BLaER1 treated with 17β-estradiol and CSF1 and Interleukin-3, amounts not matched to agents 10 nM and 100 nM (cell line): Measurements from ENCODE around the gene CDH23.

Experiments
- H3K27ac ChIP-seq, 11 experiments: shearing (Covaris generic); formaldehyde crosslinking; 2 replicates each; pipeline ENCODE4 v1.8.1; 2022
- H3K27me3 ChIP-seq, 11 experiments: shearing (Covaris generic); formaldehyde crosslinking; 2 replicates each; pipeline ENCODE4 v1.8.1; 2022
- H3K36me3 ChIP-seq, 11 experiments: shearing (Covaris generic); formaldehyde crosslinking; 2 replicates each; pipeline ENCODE4 v1.8.1; 2022
- H3K4me1 ChIP-seq, 10 experiments: shearing (Covaris generic); formaldehyde crosslinking; 2 replicates each; pipeline ENCODE4 v1.8.1; 2022
- H3K4me2 ChIP-seq, 11 experiments: shearing (Covaris generic); formaldehyde crosslinking; 2 replicates each; pipeline ENCODE4 v1.8.1; 2022
- H3K4me3 ChIP-seq, 10 experiments: shearing (Covaris generic); formaldehyde crosslinking; 2 replicates each; pipeline ENCODE4 v1.8.1; 2022
- H3K9ac ChIP-seq, 11 experiments: shearing (Covaris generic); formaldehyde crosslinking; 2 replicates each; pipeline ENCODE4 v1.8.1; 2022
- H3K9me3 ChIP-seq, 11 experiments: shearing (Covaris generic); formaldehyde crosslinking; replicated peaks in 1 of 11; 2 replicates each; pipeline ENCODE4 v1.8.1; 2022
- H4K20me1 ChIP-seq, 11 experiments: shearing (Covaris generic); formaldehyde crosslinking; 2 replicates each; pipeline ENCODE4 v1.8.1; 2022
- Cebpa-rat ChIP-seq, 11 experiments: shearing (Covaris generic); IDR thresholded peaks; 2 replicates each; pipeline ENCODE4 v1.8.1; 2022

CDH23 gene

GRCh38 chr10:71713135-71714030 lies 316.7 kb downstream of the CDH23 start:
- peak in 2 of 11 experiments; percentile 27 to 53; a peak in 2 of 22 replicates for TF ChIP-seq Cebpa-rat (IDR thresholded peaks at IDR 0.05)
- H3K4me3 ChIP-seq: peak overlapping the region; percentile 11 to 63 (median 51); a peak in 18 of 20 replicates
- no peaks in the 10 kb centered on the region for H3K27me3 ChIP-seq
- peaks cover 86 to 100% (median 97%) of the 10 kb centered on the region in 10 experiments for H3K4me1 ChIP-seq
- H3K9ac ChIP-seq: peak overlapping the region; percentile 72 to 89 (median 84)
- no peaks in the 10 kb centered on the region for H4K20me1 ChIP-seq
- H3K9me3 ChIP-seq: no peaks in the 10 kb centered on the region
- H3K36me3 ChIP-seq: no peaks in the 10 kb centered on the region
- peak overlapping the region; percentile 88 to 99 (median 94) for H3K27ac ChIP-seq
- peak overlapping the region; percentile 87 to 99 (median 94) for H3K4me2 ChIP-seq

DNA sequence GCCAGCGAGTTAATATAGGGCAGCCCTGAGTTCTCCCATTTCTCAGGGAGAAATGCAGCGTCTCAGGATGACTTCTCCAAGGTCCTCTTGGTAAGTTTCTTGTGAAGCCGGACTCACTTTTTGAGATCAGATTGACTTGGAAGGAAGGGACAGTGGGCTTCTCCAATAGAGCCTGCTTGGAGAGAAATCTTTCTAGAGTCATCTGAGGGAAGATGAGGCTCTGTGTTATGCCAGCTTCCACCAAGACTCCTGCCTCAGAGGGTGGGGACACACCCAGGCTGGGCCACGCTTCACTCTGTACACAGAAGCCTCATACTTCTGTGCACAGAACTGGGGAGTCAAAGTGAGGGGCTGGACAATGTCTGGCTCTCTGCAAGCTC lies 317.3 kb downstream of the CDH23 start:
- H3K4me2 ChIP-seq: peak overlapping the region; percentile 87 to 99 (median 94)
- no peaks in the 10 kb centered on the region for H3K27me3 ChIP-seq
- H3K36me3 ChIP-seq: no peaks in the 10 kb centered on the region
- no peaks in the 10 kb centered on the region for H3K9me3 ChIP-seq
- no peak for TF ChIP-seq Cebpa-rat (IDR thresholded peaks at IDR 0.05)
- H3K27ac ChIP-seq: peak overlapping the region; percentile 88 to 99 (median 94)
- peak overlapping the region; percentile 72 to 89 (median 84) for H3K9ac ChIP-seq
- no peaks in the 10 kb centered on the region for H4K20me1 ChIP-seq
- H3K4me1 ChIP-seq: peaks cover 84 to 100% (median 91%) of the 10 kb centered on the region in 10 experiments
- H3K4me3 ChIP-seq: peak overlapping the region; percentile 11 to 63 (median 51); a peak in 19 of 20 replicates

DNA sequence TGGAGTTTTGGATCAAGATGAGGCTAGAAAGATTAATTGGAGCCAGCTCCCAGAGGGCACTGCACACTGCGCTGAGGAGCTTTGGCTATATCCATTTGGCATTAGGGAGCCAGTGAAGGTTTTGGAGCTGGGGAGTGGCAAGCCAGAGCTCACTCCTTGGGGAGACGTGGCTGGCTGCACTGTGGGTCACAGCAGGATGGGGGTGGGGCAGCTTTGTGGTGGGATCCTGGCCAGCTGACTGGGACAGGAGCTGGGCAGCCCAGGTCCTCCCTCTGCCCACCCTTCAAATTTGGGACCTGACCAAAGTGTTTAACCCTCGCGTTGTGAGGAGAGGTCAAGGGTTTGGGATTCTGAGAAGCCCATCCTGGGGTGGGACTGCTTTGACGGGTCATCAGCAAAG lies 317.9 kb downstream of the CDH23 start:
- Histone ChIP-seq H3K4me2 (peak overlapping the region; percentile 87 to 99 (median 94)), H3K9ac (peak overlapping the region; percentile 72 to 89 (median 84)), H4K20me1 (no peaks in the 10 kb centered on the region), H3K9me3 (no peaks in the 10 kb centered on the region), H3K36me3 (no peaks in the 10 kb centered on the region), H3K27me3 (no peaks in the 10 kb centered on the region), H3K27ac (peak overlapping the region; percentile 88 to 99 (median 94)), H3K4me3 (peak overlapping the region; percentile 11 to 63 (median 51); a peak in 17 of 20 replicates), H3K4me1 (peaks cover 82 to 100% (median 90%) of the 10 kb centered on the region in 10 experiments)
- no peak for TF ChIP-seq Cebpa-rat (IDR thresholded peaks at IDR 0.05)

DNA sequence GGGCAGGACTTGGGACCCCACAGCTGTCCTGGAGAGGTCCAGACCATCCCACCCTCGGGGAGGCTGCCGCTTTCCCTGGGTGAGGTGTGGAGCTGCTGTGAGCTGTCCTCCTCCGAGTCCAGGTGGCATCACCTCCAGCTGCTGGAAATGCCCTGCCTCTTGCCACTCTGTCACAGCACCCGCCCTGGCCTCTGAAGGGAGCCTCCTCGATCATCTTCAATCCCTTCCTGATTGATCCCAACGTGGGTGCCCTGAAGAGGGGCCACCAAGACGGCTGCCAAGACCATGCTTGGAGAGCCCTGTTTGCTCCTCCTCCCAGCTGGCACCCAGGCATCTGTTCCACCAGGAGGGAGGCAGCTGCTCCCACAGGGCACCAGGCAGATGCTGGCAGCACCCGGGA lies 318.3 kb downstream of the CDH23 start:
- TF ChIP-seq Cebpa-rat (IDR thresholded peaks at IDR 0.05): no peak
- no peaks in the 10 kb centered on the region for H3K36me3 ChIP-seq

GRCh38 chr10:71715860-71716259 lies 319.1 kb downstream of the CDH23 start:
- Histone ChIP-seq H3K36me3 (no peaks in the 10 kb centered on the region), H3K4me2 (peak overlapping the region; percentile 87 to 99 (median 94)), H3K27me3 (no peaks in the 10 kb centered on the region), H3K9me3 (no peaks in the 10 kb centered on the region), H3K27ac (peak overlapping the region in 9 of 11 experiments; percentile 89 to 99 (median 94); a peak in 15 of 22 replicates), H3K4me1 (peaks cover 80 to 100% (median 88%) of the 10 kb centered on the region in 10 experiments), H4K20me1 (no peaks in the 10 kb centered on the region), H3K4me3 (peak overlapping the region in 6 of 10 experiments; percentile 11 to 63 (median 52); a peak in 8 of 20 replicates), H3K9ac (peak overlapping the region in 7 of 11 experiments; percentile 3 to 88 (median 82); a peak in 10 of 22 replicates)
- no peak for TF ChIP-seq Cebpa-rat (IDR thresholded peaks at IDR 0.05)

More for the DNA sequence above, 318.3 kb downstream of the CDH23 start:
- Histone ChIP-seq H3K4me3 (peak overlapping the region in 8 of 10 experiments; percentile 11 to 63 (median 54); a peak in 15 of 20 replicates), H3K27me3 (no peaks in the 10 kb centered on the region), H3K4me1 (peaks cover 82 to 100% (median 90%) of the 10 kb centered on the region in 10 experiments), H3K27ac (peak overlapping the region; percentile 88 to 99 (median 94)), H3K4me2 (peak overlapping the region; percentile 87 to 99 (median 94)), H3K9me3 (no peaks in the 10 kb centered on the region), H3K9ac (peak overlapping the region; percentile 72 to 89 (median 84); a peak in 20 of 22 replicates), H4K20me1 (no peaks in the 10 kb centered on the region)

- TF ChIP-seq Cebpa-rat (IDR thresholded peaks at IDR 0.05): no peak
- no peaks in the 10 kb centered on the region for H4K20me1 ChIP-seq
- peaks cover 74 to 98% (median 83%) of the 10 kb centered on the region in 10 experiments for H3K4me1 ChIP-seq
- no peaks in the 10 kb centered on the region for H3K9me3 ChIP-seq
- no peaks in the 10 kb centered on the region for H3K27me3 ChIP-seq
- no peaks in the 10 kb centered on the region for H3K36me3 ChIP-seq
- H3K4me3 ChIP-seq: peak overlapping the region in 4 of 10 experiments; percentile 46 to 63 (median 60); a peak in 5 of 20 replicates
- peak overlapping the region; percentile 87 to 99 (median 94); a peak in 20 of 22 replicates for H3K4me2 ChIP-seq
- H3K9ac ChIP-seq: peak overlapping the region in 3 of 11 experiments; percentile 82 to 88 (median 84); a peak in 2 of 22 replicates
- H3K27ac ChIP-seq: peak overlapping the region in 8 of 11 experiments; percentile 89 to 99 (median 96); a peak in 11 of 22 replicates
Observed at GRCh38 chr10:71716426-71716825, 319.7 kb downstream of the CDH23 start.

GRCh38 chr10:71717056-71717455 lies 320.3 kb downstream of the CDH23 start:
- Histone ChIP-seq H3K27me3 (no peaks in the 10 kb centered on the region), H4K20me1 (no peaks in the 10 kb centered on the region), H3K4me2 (peak overlapping the region; percentile 39 to 99 (median 87)), H3K9me3 (no peaks in the 10 kb centered on the region), H3K27ac (peak overlapping the region in 3 of 11 experiments; percentile 2 to 36 (median 15); a peak in 4 of 22 replicates), H3K36me3 (no peaks in the 10 kb centered on the region), H3K9ac (peak overlapping the region in 2 of 11 experiments; percentile 4 to 7; a peak in 2 of 22 replicates), H3K4me3 (no peak overlapping the region; a peak in 1 of 20 replicates), H3K4me1 (peaks cover 68 to 93% (median 78%) of the 10 kb centered on the region in 10 experiments)
- no peak for TF ChIP-seq Cebpa-rat (IDR thresholded peaks at IDR 0.05)

- H3K27ac ChIP-seq: peak overlapping the region in 3 of 11 experiments; percentile 2 to 36 (median 15); a peak in 3 of 22 replicates
- peaks cover 63 to 92% (median 73%) of the 10 kb centered on the region in 10 experiments for H3K4me1 ChIP-seq
- no peak overlapping the region for H3K4me3 ChIP-seq
- no peaks in the 10 kb centered on the region for H3K27me3 ChIP-seq
- H3K9ac ChIP-seq: peak overlapping the region in 3 of 11 experiments; percentile 4 to 14 (median 7); a peak in 3 of 22 replicates
- no peaks in the 10 kb centered on the region for H3K9me3 ChIP-seq
- H3K36me3 ChIP-seq: no peaks in the 10 kb centered on the region
- no peaks in the 10 kb centered on the region for H4K20me1 ChIP-seq
- H3K4me2 ChIP-seq: peak overlapping the region; percentile 39 to 99 (median 87)
- no peak for TF ChIP-seq Cebpa-rat (IDR thresholded peaks at IDR 0.05)
Observed at GRCh38 chr10:71717551-71717951, 320.8 kb downstream of the CDH23 start.
